Activated T-cell treated with anti-CD3 and anti-CD28 coated beads for 48 hours (primary cell): Measurements from ENCODE around the gene UBE2N.

Experiments
- DNase-seq: peaks from one replicate; pipeline ENCODE4 v3.0.0-alpha.2; 2020; ENCODE audit warnings: low read depth

The UBE2N gene, protein sequence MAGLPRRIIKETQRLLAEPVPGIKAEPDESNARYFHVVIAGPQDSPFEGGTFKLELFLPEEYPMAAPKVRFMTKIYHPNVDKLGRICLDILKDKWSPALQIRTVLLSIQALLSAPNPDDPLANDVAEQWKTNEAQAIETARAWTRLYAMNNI

DNA sequence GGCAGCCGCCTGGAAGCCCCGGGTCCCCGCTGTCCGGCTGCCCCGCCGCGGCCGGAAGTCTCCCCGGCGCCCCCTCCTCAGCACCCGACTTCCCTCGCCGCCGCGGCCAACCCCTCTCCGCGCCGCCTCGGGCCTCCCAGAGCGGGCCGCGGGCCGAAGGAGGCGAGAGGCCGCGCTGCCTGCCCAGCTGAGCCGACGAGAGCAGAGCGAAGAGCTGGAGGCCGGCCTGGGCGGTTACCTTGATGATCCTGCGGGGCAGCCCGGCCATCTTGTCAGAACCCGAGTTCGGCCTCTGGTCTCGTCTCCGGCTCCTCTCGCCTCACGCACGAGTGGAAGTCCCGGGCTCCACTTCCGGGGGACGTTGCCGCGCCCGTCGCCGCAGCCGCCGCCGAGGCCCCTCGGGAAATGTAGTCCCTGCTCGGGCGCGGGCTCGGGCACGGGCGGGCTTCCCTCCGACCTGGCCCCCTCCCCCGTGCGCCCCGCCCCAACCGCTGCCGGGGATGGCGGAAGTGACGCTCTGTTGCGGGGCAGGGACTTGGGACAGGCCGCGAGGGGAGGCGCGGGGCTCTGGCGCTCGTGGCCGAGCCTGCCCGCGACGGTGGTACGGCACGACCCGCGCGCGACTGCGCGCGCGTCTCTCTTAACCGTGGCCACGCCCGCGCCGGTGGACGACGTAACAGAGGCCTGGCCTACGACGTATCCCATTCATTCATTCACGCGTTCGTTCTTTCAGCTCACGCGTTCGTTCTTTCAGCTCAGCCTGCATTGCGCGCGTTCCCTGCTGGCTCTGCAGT is at the start of gene UBE2N:
UBE2N (minus strand) TSS at position 331 of the 794 bp plus-strand sequence; CDS start at position 268, 63 bp downstream.
- peak; percentile 98 for DNase-seq

DNA sequence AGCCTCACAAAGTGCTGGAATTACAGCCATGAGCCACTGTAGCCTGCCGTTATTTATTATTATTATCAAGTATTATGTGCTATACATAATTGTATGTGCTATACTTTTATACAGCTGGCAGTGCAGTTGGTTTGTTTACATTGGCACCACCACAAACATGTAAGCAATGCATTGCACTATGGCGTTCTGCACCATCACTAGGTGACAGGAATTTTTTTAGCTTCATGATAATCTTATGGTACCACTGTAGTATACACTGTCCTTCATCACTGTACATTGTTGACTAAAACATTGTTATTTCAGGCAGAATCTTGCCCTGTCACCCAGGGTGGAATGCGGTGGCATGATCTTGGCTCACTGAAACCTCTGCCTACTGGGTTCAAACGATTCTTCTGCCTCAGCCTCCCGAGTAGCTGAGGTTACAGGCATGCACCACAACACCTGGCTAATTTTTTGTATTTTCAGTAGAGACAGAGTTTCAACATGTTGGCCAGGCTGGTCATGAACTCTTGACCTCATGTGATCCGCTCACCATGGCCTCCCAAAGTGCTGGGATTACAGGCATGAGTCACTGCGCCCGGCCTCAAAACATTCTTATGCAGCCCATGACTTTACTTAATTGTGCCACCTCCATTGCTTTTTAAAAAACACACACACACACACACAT is 42.7 kb upstream of the UBE2N start:
- DNase-seq, result no peak

DNA sequence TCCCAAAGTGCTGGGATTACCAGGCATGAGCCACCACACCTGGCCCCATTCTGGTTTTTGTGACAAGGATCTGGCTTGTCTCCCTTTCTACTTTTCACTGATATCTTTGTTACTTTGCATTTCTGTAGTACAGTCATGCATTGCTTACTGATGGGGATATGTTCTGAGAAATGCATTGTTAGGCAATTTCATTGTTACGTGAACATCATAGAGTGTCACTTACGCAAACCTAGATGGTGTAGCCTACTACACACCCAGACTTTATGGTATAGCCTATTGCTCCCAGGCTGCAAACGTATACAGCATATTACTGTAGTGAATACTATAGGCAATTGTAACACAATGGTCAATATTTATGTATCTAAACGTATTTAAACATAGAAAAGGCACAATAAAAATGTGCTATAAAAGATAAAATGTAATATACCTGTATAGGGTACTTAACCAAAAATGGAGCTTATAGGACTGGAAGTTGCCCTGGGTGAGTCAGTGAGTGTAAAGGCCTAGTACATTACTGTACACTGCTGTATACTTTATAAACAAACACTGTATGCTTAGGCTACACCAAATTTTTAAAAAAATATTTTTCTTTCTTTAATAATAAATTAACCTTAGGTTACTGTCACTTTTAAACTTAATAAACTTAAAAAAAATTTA is 41.5 kb upstream of the UBE2N start:
- no peak for DNase-seq

DNA sequence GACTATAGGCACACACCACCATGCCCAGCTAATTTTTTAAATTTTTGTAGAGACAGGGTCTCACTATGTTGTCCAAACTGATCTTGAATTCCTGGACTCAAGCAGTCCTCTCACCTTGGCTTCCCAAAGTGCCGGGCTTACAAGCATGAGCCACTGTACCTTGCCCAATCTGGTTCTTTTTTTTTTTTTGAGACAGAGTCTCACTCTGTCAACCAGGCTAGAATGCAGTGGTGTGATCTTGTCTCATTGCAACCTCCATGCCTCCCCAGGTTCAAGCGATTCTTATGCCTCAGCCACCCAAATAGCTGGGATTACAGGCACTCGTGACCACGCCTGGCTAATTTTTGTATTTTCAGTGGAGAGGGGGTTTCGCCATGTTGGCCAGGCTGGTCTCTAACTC is 41.0 kb upstream of the UBE2N start:
- DNase-seq, result no peak

DNA sequence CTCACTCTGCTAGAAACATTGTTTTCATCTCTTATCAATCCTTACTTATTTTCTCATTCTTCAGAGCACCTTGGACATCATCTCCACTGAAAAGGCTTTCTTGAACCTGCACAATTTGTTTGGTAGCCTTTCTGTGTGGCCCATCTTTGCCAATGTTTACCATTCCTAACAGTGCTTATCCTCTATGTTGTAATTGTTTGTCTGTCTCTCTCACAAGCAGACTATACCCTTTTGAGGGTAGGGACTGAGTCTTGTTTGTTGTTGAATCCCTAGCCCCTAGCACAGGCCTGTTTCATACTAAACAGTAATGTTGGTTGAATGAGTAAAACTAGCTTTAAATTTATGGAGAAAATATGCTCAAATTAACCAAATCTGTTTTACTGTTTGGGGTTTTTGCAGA is 34.8 kb upstream of the UBE2N start:
- no peak for DNase-seq

DNA sequence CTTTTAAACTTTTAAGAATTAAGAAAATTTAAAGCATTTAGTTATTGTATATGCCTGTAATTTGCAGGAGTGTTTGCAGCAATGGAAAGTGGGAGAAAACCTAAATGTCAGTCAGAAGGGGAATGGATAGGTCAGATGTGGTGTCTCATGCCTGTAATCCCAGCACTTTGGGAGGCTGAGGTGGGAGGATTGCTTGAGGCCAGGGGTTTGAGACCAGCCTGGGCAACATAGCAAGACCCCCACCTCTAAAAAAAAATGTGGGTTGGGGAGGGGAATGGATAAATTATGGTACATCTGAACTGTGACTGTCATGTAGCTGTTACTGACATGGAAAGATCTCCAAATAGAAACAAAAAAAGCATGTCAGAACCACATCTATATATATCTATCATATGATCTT is 27.6 kb upstream of the UBE2N start:
- DNase-seq, result no peak

DNA sequence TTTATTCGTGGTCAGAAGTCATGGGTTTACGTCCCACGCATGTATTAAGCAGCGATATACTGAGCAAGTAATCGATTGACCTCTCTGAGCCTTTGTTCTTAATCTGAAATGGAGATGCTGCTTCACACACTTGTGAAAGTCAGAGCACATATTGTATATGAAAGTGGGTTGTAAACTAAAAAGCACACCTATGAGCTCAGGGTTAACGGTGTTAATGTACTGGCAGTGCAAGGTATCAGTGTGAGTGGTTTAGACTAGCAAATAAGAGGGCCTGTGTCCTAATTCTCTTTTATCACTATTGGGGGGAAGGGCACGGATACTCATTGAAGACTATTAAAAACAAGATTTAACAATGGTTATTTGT is 26.2 kb upstream of the UBE2N start:
- DNase-seq, result no peak

DNA sequence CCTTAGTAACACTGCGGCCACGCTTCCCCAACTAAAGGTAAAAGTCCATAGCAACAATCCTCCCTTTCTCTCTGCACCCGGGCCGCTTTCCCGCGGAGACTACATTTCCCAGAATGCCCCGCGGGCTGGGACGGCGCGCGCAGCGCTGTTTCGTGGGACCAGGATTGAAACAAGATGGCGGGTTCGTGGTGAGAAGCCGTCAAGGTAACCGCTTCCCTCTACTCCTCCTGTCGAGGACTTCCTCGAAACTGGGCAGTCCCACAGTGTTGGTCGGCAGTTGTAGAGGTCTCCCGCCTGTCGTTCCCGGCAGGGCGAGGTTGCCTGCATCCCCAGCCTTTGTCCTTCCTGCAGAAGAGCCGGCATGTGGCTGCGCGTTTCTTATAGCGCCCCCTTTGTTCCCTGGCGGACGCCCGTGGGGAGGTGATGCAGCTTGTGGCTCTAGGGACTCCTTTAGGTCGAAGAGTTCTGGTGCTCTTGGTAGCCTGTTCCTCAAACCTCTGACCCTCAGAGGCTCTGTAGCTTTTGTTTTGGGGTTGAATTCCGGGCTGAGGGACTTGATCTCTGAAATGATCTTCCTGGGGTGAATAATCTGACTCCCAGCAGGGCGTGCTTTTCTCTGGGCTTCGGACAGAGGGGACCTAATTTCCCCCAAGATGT is 25.7 kb upstream of the UBE2N start, which contains the start of gene MRPL42:
MRPL42 (plus strand) TSS at position 164 of the 657 bp plus-strand sequence. CDS start 1,772 bp downstream, outside the sequence.
- peak; percentile 91 for DNase-seq

DNA sequence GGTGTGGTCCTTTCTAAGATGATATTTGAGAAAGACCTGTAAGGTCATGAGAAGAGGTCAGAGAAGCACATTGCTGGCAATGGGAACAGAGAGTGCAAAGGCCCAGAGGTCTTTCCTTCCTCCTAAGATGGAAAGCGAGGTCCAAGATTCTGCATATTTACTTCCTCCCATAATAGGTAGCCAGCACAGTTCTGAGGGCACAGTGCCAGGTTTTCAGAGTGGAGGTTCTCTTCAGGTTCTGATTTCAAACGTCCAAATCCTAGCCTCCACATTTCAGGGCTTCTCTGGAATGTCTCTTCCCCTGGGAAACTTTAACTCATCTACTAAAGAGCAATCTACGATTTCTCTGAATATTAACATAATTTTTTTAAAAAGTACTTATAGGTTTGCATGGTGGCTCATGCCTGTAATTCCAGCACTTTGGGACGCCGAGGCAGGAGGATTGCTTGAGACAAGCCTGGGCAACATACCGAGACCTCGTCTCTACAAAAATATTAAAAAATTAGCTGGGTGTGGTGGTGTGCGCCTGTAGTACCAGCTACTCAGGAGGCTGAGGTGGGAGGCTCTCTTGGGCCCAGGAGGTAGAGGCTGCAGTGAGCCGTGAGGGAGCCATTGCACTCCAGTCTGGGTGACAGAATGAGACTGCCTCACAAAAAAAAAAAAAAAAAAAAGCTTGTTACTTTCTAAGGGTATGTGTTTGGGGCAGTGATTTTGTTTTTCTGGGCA is 25.0 kb upstream of the UBE2N start:
- no peak for DNase-seq

DNA sequence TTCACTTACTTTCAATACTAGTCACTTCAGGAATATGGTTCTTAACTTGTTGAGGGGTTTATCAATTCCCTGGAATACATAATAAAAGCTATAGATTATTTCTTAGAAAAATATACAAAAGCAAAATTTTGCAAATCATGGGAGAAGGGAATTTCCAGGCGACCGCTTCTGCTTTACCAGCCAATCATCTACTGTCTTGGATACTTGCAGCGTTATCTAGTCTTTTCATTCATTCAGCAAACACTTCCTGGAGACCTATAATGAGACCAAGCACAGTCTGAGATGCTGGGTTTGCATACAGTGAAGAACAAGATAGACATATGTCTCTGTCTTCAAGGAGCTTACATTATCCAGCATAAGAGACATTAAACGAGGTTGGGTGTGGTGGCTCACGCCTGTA is 24.1 kb upstream of the UBE2N start:
- DNase-seq, result no peak

DNA sequence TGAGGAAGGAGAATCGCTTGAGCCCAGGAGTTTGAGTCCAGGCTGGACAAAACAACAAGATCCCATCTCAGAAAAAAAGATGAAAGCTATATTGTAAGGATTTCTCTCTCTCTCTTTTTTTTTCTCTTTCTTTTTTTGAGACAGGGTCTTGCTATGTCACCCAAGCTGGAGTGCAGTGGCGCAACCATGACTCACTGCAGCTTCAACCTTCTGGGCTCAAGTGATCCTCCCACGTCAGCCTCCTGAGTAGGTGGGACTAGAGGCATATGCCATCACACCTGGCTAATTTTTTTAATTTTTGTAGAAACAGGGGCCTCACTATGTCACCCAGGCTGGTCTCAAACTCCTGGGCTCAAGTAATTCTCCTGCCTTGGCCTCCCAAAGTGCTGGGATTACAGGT is 19.8 kb upstream of the UBE2N start:
- peak; percentile 15 for DNase-seq

DNA sequence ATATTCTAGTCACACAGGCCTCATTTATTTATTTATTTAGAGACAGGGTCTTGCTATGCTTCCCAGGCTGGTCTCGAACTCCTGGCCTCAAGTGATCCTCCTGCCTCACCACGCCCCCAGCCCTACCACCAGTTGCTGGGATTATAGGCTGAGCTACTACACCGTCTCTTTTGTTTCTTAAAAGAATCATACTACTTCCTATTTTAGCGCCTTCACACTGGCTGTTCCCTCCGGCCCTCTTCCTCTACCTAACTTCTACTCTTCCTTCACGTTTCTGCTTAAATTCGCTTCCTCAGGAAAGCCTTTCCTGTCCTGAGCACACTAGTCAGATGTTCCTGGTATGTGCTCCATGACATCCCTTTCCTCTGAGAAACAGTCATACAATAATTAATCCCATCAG is 19.2 kb upstream of the UBE2N start:
- no peak for DNase-seq

DNA sequence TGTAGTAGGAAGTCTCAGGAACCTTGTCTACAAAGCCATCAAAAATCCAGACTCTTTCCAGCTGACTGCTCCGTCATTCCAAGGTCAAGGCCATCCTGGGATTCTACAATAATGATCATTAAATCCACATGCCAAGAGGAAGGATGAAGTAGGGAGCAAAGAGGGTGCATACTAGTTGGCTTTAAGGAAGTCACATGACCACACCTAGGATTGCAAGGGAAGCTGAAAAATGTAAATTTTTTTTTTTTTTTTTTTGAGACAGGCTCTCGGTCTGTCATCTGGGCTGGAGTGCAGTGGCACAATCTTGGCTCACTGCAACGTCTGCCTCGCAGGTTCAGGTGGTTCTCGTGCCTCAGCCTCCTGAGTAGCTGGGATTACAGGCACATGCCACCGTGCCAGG is 18.3 kb upstream of the UBE2N start:
- no peak for DNase-seq

DNA sequence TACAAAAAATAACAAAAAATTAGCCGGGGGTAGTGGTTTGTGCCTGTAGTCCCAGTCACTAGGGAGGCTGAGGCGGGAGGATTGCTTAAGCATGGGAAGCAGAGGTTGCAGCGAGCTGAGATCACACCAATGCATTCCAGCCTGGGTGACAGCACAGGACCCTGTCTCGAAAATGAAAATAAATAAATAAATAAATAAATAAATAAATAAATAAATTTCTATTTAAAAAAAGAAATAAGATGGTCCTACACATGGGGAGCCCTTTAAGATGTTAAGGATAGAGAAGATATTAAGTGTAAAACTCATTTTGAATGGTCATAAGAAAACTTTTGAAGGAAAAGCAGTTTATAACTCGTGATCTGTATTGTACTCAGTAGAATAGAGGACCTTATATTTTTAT is 17.4 kb upstream of the UBE2N start:
- no peak for DNase-seq

DNA sequence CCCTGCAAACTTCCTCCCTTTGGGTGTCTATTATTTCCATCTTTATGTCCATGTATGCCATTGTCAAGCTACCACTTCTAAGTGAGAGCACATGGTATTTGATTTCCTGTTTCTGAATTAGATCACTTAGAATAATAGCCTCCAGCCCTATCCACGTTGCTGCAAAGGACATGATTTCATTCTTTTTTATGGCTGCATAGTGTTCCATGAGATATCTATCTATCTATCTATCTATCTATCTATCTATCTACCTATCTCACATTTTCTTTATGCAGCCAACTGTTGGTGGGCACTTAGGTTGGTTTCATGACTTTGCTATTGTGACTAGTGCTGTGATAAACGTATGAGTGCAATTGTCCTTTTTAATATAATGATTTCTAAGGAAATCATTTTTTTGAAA is 14.3 kb upstream of the UBE2N start:
- no peak for DNase-seq

DNA sequence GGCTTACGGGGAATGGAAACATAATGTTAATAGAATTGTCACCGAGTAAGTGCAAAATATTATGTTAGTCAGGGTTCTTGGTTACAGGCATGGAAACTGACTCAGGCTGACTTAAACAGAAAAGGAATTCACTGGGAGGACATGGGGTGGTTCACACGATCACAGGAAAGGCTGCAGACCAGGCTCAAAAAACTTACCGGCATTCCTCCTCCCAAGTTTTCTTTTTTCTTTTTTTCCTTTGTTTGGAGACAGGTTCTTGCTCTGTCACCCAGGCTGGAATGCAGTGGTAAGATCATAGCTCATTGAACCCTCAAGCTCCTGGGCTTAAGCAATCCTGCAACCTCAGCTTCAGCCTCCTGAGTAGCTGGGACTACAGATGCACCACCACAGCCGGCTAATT is 11.9 kb upstream of the UBE2N start:
- no peak for DNase-seq

DNA sequence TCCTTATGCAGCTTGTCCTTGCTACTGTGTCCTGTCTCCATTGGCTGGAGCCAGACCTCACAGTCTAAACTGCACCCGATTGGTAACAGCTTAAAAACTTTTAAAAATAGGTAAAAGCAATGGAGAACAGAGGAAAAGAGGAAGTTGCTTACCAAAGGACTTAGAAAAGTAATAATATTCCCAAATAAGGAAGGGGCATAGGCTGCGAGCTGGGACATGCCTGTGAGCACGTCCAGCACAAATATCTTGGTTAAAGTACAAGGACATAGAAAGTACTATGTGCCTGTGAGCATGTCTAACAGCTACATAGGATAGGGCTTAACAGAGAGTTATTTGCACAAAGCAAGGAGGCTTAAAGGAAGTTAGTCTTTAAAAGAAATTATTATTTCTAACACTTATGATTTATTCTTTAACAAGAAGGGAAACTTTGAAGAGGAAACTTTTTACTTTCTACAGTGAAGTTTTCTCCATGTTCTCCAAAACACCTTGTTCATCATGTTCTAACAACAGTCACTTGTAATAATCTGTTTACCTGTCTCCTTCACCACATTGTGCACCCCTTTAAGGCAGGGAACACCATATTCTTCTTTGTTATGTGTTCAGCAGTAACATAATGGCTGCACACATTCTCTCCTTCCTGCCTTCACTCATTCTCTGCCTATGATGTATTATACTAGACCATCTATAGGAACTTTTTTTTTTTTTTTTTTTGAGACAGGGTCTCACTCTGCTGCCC is 9.8 kb upstream of the UBE2N start:
- no peak for DNase-seq

DNA sequence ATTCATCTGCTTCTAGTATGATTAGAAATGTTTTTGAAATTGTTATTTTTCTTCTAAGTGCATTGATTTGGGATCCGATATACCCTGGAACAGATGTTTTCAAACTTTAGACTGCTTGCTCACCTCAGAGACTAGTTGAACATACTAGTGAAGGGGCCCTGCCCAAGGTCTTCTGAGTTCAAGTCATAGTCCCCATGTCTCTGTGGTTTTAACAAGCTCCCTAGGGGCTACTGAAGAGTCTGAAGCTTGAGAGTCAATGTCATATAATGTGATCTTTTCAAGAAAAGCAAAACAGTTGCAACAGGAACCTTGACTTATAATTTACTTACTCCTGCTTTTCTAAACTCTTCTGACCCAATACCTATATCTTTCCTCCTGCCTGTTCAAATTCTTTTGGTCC is 7.5 kb upstream of the UBE2N start:
- DNase-seq, result no peak

DNA sequence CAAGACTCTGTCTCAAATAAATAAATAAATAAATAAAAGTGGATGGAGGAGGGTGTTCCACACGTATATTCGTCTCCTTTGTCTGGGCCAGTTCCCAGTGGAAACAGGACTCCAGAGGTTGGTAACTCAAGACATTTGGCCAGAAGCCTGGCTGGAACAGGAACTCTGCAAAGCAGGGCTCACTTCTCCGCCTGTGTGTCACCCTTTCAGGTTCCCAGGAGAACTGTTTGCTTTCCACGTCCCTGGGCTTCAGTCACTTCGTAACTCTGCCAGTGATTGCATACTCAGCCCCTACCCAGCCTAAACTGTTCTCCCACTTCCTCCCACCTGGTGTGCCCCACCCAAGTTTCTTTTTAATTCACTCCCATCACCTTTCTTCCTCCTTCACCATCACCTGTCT is 7.0 kb upstream of the UBE2N start:
- DNase-seq, result no peak

DNA sequence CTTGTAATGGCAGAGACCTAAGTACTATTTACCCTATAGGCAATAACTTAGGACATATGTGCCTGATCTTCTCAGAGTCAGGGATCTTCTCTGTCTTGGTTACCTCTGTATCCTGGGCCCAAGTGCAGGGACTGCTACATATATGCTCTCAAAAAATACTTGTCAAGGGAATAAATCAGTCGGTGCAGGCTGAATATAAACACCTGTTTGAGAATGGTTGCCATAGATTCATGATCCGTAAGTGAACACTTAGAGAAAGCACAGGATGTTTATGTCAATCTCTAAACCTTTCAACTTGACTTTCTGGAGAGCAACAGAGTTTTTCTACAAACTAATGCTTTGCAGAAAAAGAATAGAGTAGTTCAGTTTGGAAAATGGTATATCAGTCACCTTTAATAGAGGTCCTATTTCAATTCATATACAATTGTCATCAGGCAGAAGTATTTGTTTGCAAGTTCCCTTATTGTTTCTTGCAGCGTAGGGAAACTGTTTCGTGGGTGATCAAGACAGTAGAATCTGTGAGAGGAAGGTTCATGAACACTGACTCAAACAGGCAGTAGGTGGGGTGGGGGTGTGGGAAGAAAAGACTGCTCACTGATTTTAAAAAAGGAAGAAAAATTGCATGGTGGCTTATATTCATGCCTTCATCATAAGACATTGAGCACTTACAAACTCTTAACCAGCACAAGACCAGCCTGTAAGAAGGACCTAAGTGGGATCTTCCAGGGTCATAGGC is 6.0 kb upstream of the UBE2N start:
- no peak for DNase-seq
